HepG2 (cell line): Measurements from ENCODE around the gene RSPH9. TPM values are rescaled to one million over a fixed set of nuclear protein-coding genes. Genes with fewer than 3 reads are reported as not detected.

ENCODE experiments used
- CHCHD3 ChIP-seq: sonication (generic); formaldehyde crosslinking; IDR thresholded peaks from 2 replicates; pipeline ENCODE4 v1.8.0; 2022; ENCODE audit warnings: mild to moderate bottlenecking, missing genetic modification reagents, moderate library complexity
- CREB1 ChIP-seq, 2 experiments: fragments of 450-650 bp in 1 of 2; IDR thresholded peaks; 2 replicates each; pipeline ENCODE4 v1.6.1; 2016 to 2017; ENCODE audit warnings: control low read depth in 1 of 2, mild to moderate bottlenecking in 1 of 2, missing compliant biosample characterization in 1 of 2, missing genetic modification characterization in 1 of 2
- DNMT1 ChIP-seq: sonication (generic); formaldehyde crosslinking; IDR thresholded peaks from 2 replicates; pipeline ENCODE4 v1.5.1; 2020; ENCODE audit warnings: mild to moderate bottlenecking, missing genetic modification reagents
- FOXK1 ChIP-seq: sonication (generic); formaldehyde crosslinking; IDR thresholded peaks from 2 replicates; pipeline ENCODE4 v1.4.0; 2020; ENCODE audit warnings: low read depth, missing genetic modification reagents, borderline replicate concordance
- HES4 ChIP-seq: sonication (generic); formaldehyde crosslinking; IDR thresholded peaks from 2 replicates; pipeline ENCODE4 v1.9.0; 2021; ENCODE audit warnings: mild to moderate bottlenecking, missing genetic modification reagents, borderline replicate concordance
- JARID2 ChIP-seq: sonication (generic); formaldehyde crosslinking; IDR thresholded peaks from 2 replicates; pipeline ENCODE4 v1.8.1; 2023; ENCODE audit warnings: missing genetic modification reagents, inconsistent platforms; ENCODE audit not compliant: insufficient replicate concordance
- KDM5A ChIP-seq: fragments of 200-600 bp; sonication (generic); IDR thresholded peaks from 2 replicates; pipeline ENCODE4 v1.7.0; 2018; ENCODE audit warnings: antibody characterized with exemption, mild to moderate bottlenecking, low read length, borderline replicate concordance
- MAZ ChIP-seq, 2 experiments: sonication (generic) in 1 of 2; formaldehyde crosslinking in 1 of 2; IDR thresholded peaks; 2 replicates each; pipeline versions ENCODE4 v1.5.0 to v1.6.1; 2012 to 2020; ENCODE audit warnings: low read depth in 2 of 2, mild to moderate bottlenecking in 2 of 2, borderline replicate concordance in 1 of 2, improper control_type of control experiment in 1 of 2, low read length in 1 of 2, missing genetic modification reagents in 1 of 2, moderate library complexity in 1 of 2
- NCOA5 ChIP-seq: sonication (generic); formaldehyde crosslinking; IDR thresholded peaks from 2 replicates; pipeline ENCODE4 v1.4.0; 2020; ENCODE audit warnings: missing genetic modification reagents
- NFRKB ChIP-seq: fragments of 450-650 bp; IDR thresholded peaks from 2 replicates; pipeline ENCODE4 v1.6.1; 2017
- SRSF1 ChIP-seq: fragments of 200-400 bp; formaldehyde crosslinking; optimal IDR thresholded peaks from 2 replicates; pipeline ENCODE3; 2017; ENCODE audit warnings: mild to moderate bottlenecking, low read depth, low read length, moderate library complexity
- ZNF121 ChIP-seq: sonication (generic); formaldehyde crosslinking; IDR thresholded peaks from 2 replicates; pipeline ENCODE4 v1.5.0; 2020; ENCODE audit warnings: mild to moderate bottlenecking, missing genetic modification reagents
- ZNF205 ChIP-seq: IDR thresholded peaks from 2 replicates; pipeline ENCODE4 v1.6.1; 2018; ENCODE audit warnings: missing biosample characterization, missing genetic modification reagents
- ZNF44 ChIP-seq: sonication (generic); formaldehyde crosslinking; IDR thresholded peaks from 2 replicates; pipeline ENCODE4 v1.5.1; 2020; ENCODE audit warnings: mild to moderate bottlenecking, missing genetic modification reagents
- ZNF446 ChIP-seq: sonication (generic); formaldehyde crosslinking; IDR thresholded peaks from 2 replicates; pipeline ENCODE4 v1.5.0; 2020; ENCODE audit warnings: mild to moderate bottlenecking, missing genetic modification reagents
- ZNF562 ChIP-seq: sonication (generic); formaldehyde crosslinking; IDR thresholded peaks from 2 replicates; pipeline ENCODE4 v1.8.0; 2022; ENCODE audit warnings: missing genetic modification reagents, borderline replicate concordance
- ZNF672 ChIP-seq: sonication (generic); formaldehyde crosslinking; IDR thresholded peaks from 2 replicates; pipeline ENCODE4 v1.8.1; 2022; ENCODE audit warnings: missing genetic modification reagents
- ZNF703 ChIP-seq: sonication (generic); formaldehyde crosslinking; IDR thresholded peaks from 2 replicates; pipeline ENCODE4 v1.5.1; 2020; ENCODE audit warnings: missing genetic modification reagents, mild to moderate bottlenecking, moderate library complexity, borderline replicate concordance
- polyA plus RNA-seq, 8 experiments: library from polyadenylated mRNA; depleted of rRNA in 3 of 8; stranded (reverse) in 7 of 8; unstranded in 1 of 8; fragments of >200 nt; fragmentation: Illumina TruSeq in 4 of 8; extraction: Trizol in 4 of 8; gene quantifications; 2 replicates each; pipeline versions ENCODE4 v1.2.1 to v1.2.3, GENCODE V29; 2011 to 2016; ENCODE audit warnings: low read depth in 4 of 8, missing spikeins in 1 of 8, mixed read lengths in 1 of 8; ENCODE audit not compliant: insufficient read depth in 1 of 8
- total RNA-seq, 5 experiments: library from RNA; depleted of rRNA; stranded (reverse); fragments of >200 nt; fragmentation: Illumina TruSeq; extraction: Trizol; gene quantifications; 2 replicates each; pipeline ENCODE4 v1.2.3, GENCODE V29; 2016; ENCODE audit warnings: low read depth in 1 of 5
- TF ChIP-seq, protein P1 (sequence below): sonication (generic); formaldehyde crosslinking; IDR thresholded peaks from 2 replicates; pipeline ENCODE4 v1.5.0; 2020; ENCODE audit warnings: missing genetic modification reagents, mild to moderate bottlenecking, borderline replicate concordance
- TF ChIP-seq, protein P2 (sequence below): sonication (generic); formaldehyde crosslinking; IDR thresholded peaks from 2 replicates; pipeline ENCODE4 v1.8.0; 2022; ENCODE audit warnings: missing genetic modification reagents, low read depth, mild to moderate bottlenecking, borderline replicate concordance
- TF ChIP-seq, protein P3 (sequence below): sonication (generic); formaldehyde crosslinking; IDR thresholded peaks from 2 replicates; pipeline ENCODE4 v1.8.0; 2022; ENCODE audit warnings: mild to moderate bottlenecking, missing genetic modification reagents
- TF ChIP-seq, protein P4 (sequence below): sonication (generic); formaldehyde crosslinking; IDR thresholded peaks from 2 replicates; pipeline ENCODE4 v1.4.0; 2020; ENCODE audit warnings: mild to moderate bottlenecking, low read depth, missing genetic modification reagents

Gene RSPH9
- total and polyA plus RNA-seq, 2 of the 13 experiments (the other 11 are each of a cell fraction or from before 2014, with no cell fraction given) = 0.04 TPM; not detected in 1

DNA sequence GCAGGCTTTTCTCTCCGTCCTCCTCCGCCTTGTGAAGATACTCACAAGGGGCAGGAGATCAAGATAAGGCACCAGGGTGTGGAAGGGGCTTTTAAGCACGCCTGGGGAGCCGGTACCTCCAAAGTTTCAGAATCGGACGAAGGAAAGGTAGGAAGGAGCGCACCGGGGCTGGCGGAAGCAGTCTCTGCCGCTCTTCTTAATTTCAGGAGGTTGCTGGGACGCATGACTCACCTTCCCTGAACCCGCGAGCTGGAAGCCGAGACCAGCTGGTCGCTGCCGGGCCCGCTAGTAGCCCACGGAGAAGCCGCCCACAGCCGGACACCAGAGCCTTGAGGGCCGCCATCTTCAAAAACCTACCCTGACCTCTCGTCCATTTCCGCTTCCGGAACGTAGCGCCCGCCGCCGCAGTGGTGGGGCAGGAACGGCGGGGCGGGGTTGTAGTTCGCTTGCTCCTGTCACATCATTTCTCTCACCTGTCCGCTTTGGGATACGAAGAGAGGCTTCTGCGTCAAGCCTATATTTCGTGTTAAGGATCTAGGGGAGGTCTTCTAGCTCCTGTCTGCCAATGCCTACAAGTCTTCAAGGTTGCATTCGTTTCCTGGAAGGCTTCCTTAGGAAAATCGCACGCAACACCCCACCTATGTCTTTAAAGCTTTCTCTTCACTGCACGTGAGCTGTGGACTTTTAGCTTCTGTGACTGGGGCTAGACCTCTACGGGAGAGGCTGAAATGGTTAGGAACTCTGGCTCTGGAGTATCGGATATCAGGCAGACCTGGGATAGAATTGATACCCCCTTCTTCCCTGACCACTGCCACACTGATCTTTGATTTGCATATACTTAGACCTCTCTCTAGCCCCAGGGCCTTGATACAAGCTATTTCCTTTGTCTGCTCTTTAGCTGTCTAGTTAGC is 42.9 kb downstream of the RSPH9 start, which contains the start of gene MRPS18A (continued):
- TF ChIP-seq FOXK1 (CRISPR knock-in tag) = peak; percentile 75; the same call in 1 of the 2 replicates
- no peak for TF ChIP-seq HES4 (CRISPR knock-in tag)
- no peak for TF ChIP-seq ZNF703
- TF ChIP-seq NFRKB = no peak
- no peak for TF ChIP-seq SRSF1
- TF ChIP-seq, protein P1, sequence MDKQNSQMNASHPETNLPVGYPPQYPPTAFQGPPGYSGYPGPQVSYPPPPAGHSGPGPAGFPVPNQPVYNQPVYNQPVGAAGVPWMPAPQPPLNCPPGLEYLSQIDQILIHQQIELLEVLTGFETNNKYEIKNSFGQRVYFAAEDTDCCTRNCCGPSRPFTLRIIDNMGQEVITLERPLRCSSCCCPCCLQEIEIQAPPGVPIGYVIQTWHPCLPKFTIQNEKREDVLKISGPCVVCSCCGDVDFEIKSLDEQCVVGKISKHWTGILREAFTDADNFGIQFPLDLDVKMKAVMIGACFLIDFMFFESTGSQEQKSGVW (CRISPR knock-in tag) = no peak
- no peak for TF ChIP-seq ZNF672 (CRISPR knock-in tag)
- TF ChIP-seq ZNF446 (CRISPR knock-in tag) = no peak
- TF ChIP-seq MAZ (IDR thresholded peaks at IDR 0.05; ENCODE audit: borderline replicate concordance, low read depth, low read length) = peak; percentile 39; the same call in 1 of the 2 replicates
- TF ChIP-seq MAZ (CRISPR knock-in tag; IDR thresholded peaks at IDR 0.05; ENCODE audit: low read depth) = no peak; the same call in none of the 2 replicates
- TF ChIP-seq, protein P2, sequence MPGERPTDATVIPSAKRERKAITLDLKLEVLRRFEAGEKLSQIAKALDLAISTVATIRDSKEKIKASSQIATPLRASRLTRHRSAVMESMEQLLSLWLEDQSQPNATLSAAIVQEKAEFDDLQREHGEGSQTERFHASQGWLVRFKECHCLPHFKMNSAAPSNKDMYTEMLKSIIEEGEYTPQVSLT (CRISPR knock-in tag) = no peak
- peak; percentile 85 for TF ChIP-seq ZNF205
- no peak for TF ChIP-seq CHCHD3
- TF ChIP-seq NCOA5 (CRISPR knock-in tag) = no peak
- peak; percentile 89 for TF ChIP-seq KDM5A
- no peak for TF ChIP-seq JARID2
- TF ChIP-seq CREB1 (IDR thresholded peaks at IDR 0.05) = no peak
- peak; percentile 82 for TF ChIP-seq CREB1 (CRISPR knock-in tag; IDR thresholded peaks at IDR 0.05)
- TF ChIP-seq, protein P3, sequence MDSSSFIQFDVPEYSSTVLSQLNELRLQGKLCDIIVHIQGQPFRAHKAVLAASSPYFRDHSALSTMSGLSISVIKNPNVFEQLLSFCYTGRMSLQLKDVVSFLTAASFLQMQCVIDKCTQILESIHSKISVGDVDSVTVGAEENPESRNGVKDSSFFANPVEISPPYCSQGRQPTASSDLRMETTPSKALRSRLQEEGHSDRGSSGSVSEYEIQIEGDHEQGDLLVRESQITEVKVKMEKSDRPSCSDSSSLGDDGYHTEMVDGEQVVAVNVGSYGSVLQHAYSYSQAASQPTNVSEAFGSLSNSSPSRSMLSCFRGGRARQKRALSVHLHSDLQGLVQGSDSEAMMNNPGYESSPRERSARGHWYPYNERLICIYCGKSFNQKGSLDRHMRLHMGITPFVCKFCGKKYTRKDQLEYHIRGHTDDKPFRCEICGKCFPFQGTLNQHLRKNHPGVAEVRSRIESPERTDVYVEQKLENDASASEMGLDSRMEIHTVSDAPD = no peak
- no peak for TF ChIP-seq DNMT1 (CRISPR knock-in tag)
- no peak for TF ChIP-seq ZNF121 (CRISPR knock-in tag)
- TF ChIP-seq, protein P4, sequence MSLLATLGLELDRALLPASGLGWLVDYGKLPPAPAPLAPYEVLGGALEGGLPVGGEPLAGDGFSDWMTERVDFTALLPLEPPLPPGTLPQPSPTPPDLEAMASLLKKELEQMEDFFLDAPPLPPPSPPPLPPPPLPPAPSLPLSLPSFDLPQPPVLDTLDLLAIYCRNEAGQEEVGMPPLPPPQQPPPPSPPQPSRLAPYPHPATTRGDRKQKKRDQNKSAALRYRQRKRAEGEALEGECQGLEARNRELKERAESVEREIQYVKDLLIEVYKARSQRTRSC (CRISPR knock-in tag) = no peak
- TF ChIP-seq ZNF562 (CRISPR knock-in tag) = no peak
- peak; percentile 59; the same call in 1 of the 2 replicates for TF ChIP-seq ZNF44 (CRISPR knock-in tag)
